HCT116 (cell line): ENCODE results near the gene BPTF. TPM values are rescaled to one million over a fixed set of nuclear protein-coding genes. Genes with fewer than 3 reads are reported as not detected.
"Not testable (repeated sequence)": the region's sequence is repeated elsewhere in the genome, so short reads cannot be mapped to it uniquely, and the experiment has no call there.

Experiments used
- ATAC-seq: fragments of 200-7000 bp; cut with Tn5 transposase; 2 replicates; pipeline ENCODE4 v1.9.1; 2020; ENCODE audit warnings: mild to moderate bottlenecking, moderate library complexity
- BruUV-seq: library from RNA; stranded (reverse); fragments of 400-500 nt; replicated peaks from 2 replicates; lab custom pipeline; 2021; lab: Mats Ljungman, UMichigan
- CTCF ChIA-PET: fragments of 300-600 bp; sonication (Branson Sonifier 250); formaldehyde crosslinking; loops from one replicate; lab custom pipeline; 2021; ENCODE audit warnings: antibody characterized with exemption; lab: Charles Lee
- POLR2A ChIA-PET: fragments of 300-600, 350-600 bp; sonication (Branson Sonifier 250); formaldehyde crosslinking; loops from one replicate; lab custom pipeline; 2021; ENCODE audit warnings: antibody characterized with exemption; lab: Charles Lee
- RAD21 ChIA-PET, 2 experiments: fragments of 300-600 bp; sonication (Branson Sonifier 250); formaldehyde crosslinking; loops; one replicate each; lab custom pipeline; 2023; ENCODE audit warnings: low total read pairs in 2 of 2; ENCODE audit not compliant: uncharacterized antibody in 2 of 2, unreplicated experiment in 2 of 2, low non-redundant PET in 1 of 2; lab: Charles Lee
- DNase-seq: peaks from one replicate; pipeline ENCODE4 v3.0.0-alpha.2; 2010; ENCODE audit warnings: low read depth, low spot score
- H2AFZ ChIP-seq: fragments of 200-600 bp; shearing (Covaris generic), sonication (generic); 2 replicates; pipeline ENCODE4 v1.6.1; 2017; ENCODE audit warnings: low read depth, mixed run types, mixed read lengths, antibody characterized with exemption, low read length; ENCODE audit not compliant: poor library complexity, severe bottlenecking
- H3K27ac ChIP-seq: 2 replicates; pipeline ENCODE4 v1.5.1; 2012; ENCODE audit warnings: low read depth, low read length
- H3K27me3 ChIP-seq: fragments of 200-600 bp; sonication (generic); 2 replicates; pipeline ENCODE4 v1.6.1; 2016; ENCODE audit warnings: mixed run types, low read length, mixed read lengths; ENCODE audit not compliant: insufficient read depth
- H3K36me3 ChIP-seq, 2 experiments: fragments of 200-500 bp in 1 of 2; fragments of 200-600 bp in 1 of 2; sonication (Bioruptor generic) in 1 of 2; sonication (generic) in 1 of 2; 2 replicates each; pipeline versions ENCODE4 v1.5.1 to v1.6.1; 2014 to 2016; ENCODE audit warnings: low read length in 2 of 2, inconsistent platforms in 1 of 2, mixed read lengths in 1 of 2, mixed run types in 1 of 2; ENCODE audit not compliant: insufficient read depth in 2 of 2, control insufficient read depth in 1 of 2
- H3K4me1 ChIP-seq, 2 experiments: fragments of 200-600 bp in 1 of 2; sonication (generic) in 1 of 2; 2 replicates each; pipeline versions ENCODE4 v1.5.1 to v1.6.1; 2012 to 2017; ENCODE audit warnings: low read length in 2 of 2, inconsistent platforms in 1 of 2, mild to moderate bottlenecking in 1 of 2, mixed read lengths in 1 of 2, mixed run types in 1 of 2, moderate library complexity in 1 of 2; ENCODE audit not compliant: insufficient read depth in 2 of 2, control insufficient read depth in 1 of 2
- H3K4me2 ChIP-seq: fragments of 200-600 bp; sonication (generic); 2 replicates; pipeline ENCODE4 v1.6.1; 2017; ENCODE audit warnings: mixed run types, low read length, mixed read lengths
- H3K4me3 ChIP-seq, 2 experiments: fragments of 200-600 bp in 1 of 2; sonication (generic) in 1 of 2; replicated peaks in 1 of 2; 2 replicates each; pipeline ENCODE4 v1.5.1; 2011 to 2016; ENCODE audit warnings: low read length in 2 of 2, control low read depth in 1 of 2, low read depth in 1 of 2, mild to moderate bottlenecking in 1 of 2, mixed read lengths in 1 of 2, mixed run types in 1 of 2
- H3K79me2 ChIP-seq: fragments of 200-600 bp; sonication (generic); 2 replicates; pipeline ENCODE4 v1.6.1; 2017; ENCODE audit warnings: mild to moderate bottlenecking, mixed run types, low read length, moderate library complexity, mixed read lengths; ENCODE audit not compliant: insufficient read depth
- H3K9ac ChIP-seq: fragments of 200-600 bp; sonication (generic); 2 replicates; pipeline ENCODE4 v1.6.1; 2016; ENCODE audit warnings: low read length, mixed read lengths
- H3K9me2 ChIP-seq: fragments of 200-600 bp; sonication (generic), shearing (Covaris generic); 2 replicates; pipeline ENCODE4 v1.6.1; 2017; ENCODE audit warnings: mixed run types, mild to moderate bottlenecking, moderate library complexity; ENCODE audit not compliant: insufficient read depth
- H3K9me3 ChIP-seq, 2 experiments: fragments of 200-500 bp in 1 of 2; fragments of 200-600 bp in 1 of 2; sonication (Bioruptor generic) in 1 of 2; sonication (generic) in 1 of 2; 2 replicates each; pipeline ENCODE4 v1.6.1; 2014 to 2017; ENCODE audit warnings: low read length in 2 of 2, mixed read lengths in 2 of 2, inconsistent platforms in 1 of 2, low read depth in 1 of 2, mild to moderate bottlenecking in 1 of 2, mixed run types in 1 of 2, moderate library complexity in 1 of 2; ENCODE audit not compliant: control insufficient read depth in 1 of 2, insufficient read depth in 1 of 2
- H4K20me1 ChIP-seq: fragments of 200-600 bp; sonication (generic), shearing (Covaris generic); 2 replicates; pipeline ENCODE4 v1.6.1; 2017; ENCODE audit warnings: mixed run types, mild to moderate bottlenecking, moderate library complexity; ENCODE audit not compliant: insufficient read depth
- ATF3 ChIP-seq: IDR thresholded peaks from 2 replicates; pipeline ENCODE4 v1.6.1; 2012
- CBX3 ChIP-seq: IDR thresholded peaks from 2 replicates; pipeline ENCODE4 v1.6.1; 2012; ENCODE audit warnings: low read depth
- ELF1 ChIP-seq: IDR thresholded peaks from 2 replicates; pipeline ENCODE4 v1.6.1; 2012; ENCODE audit warnings: low read depth, borderline replicate concordance
- EZH2phosphoT487 ChIP-seq: fragments of 200-600 bp; IDR thresholded peaks from 2 replicates; pipeline ENCODE4 v1.6.1; 2018; ENCODE audit warnings: antibody characterized with exemption, borderline replicate concordance
- MAX ChIP-seq: IDR thresholded peaks from 2 replicates; pipeline ENCODE4 v1.6.1; 2012
- REST ChIP-seq: IDR thresholded peaks from 2 replicates; pipeline ENCODE4 v1.6.1; 2012; ENCODE audit warnings: low read depth
- SIN3A ChIP-seq: IDR thresholded peaks from 2 replicates; pipeline ENCODE4 v1.6.1; 2012; ENCODE audit warnings: low read depth
- SRF ChIP-seq: IDR thresholded peaks from 2 replicates; pipeline ENCODE4 v1.6.1; 2012; ENCODE audit warnings: low read depth
- intact Hi-C: fragments of 100-400 bp; cut with micrococcal nuclease; formaldehyde crosslinking; loops from 2 replicates; pipeline ENCODE4 v1.10.0; 2022
- total RNA-seq: library from RNA; stranded (reverse); gene quantifications from one replicate; pipeline ENCODE4 v1.2.1, GENCODE V29; 2021; ENCODE audit not compliant: unreplicated experiment

Gene BPTF
- total RNA-seq, 1 experiment from 2014 or later, result 114 TPM

DNA sequence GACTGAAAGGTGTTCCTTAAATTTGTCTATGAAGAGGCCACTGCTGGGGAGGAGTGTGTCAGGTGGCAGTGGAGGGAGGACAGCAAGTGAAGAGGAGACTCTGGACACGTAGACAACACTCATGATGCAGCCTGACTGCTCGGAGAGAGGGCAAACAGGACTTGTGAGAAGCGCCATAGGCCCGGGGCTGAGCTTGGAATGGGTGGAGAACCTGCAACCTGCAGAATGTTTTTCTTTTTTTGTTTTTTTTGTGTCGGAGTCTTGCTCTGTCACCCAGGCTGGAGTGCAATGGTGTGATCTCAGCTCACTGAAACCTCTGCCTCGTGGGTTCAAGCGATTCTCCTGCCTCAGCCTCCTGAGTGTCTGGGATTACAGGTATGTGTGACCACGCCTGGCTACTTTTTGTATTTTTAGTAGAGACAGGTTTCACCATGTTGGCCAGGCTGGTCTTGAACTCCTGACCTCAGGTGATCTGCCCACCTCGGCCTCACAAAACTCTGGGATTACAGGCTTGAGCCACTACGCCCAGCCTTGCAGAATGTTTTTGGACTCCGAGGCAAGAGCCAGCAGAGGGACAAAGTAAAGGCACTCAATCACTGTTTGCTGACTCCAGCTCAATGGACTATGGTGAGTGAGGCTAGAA is 189.9 kb downstream of the BPTF start:
- Histone ChIP-seq H3K36me3 (no peaks in the 10 kb centered on the region), H3K4me2 (peak overlapping the region; percentile 47), H3K4me1 (peaks cover 13 to 31% of the 10 kb centered on the region in 2 experiments), H3K9me3 (no peaks in the 10 kb centered on the region), H3K9me2 (no peaks in the 10 kb centered on the region), H4K20me1 (no peaks in the 10 kb centered on the region), H3K27me3 (no peaks in the 10 kb centered on the region), H2AFZ (peak overlapping the region; percentile 68), H3K27ac (no peak overlapping the region), H3K4me3 (no peak overlapping the region), H3K9ac (no peak overlapping the region), H3K79me2 (no peaks in the 10 kb centered on the region)
- CTCF ChIA-PET, result no interaction called here
- no peak for DNase-seq
- intact Hi-C loops, result no loop called here
- TF ChIP-seq EZH2phosphoT487 (no peak), CBX3 (no peak)
- no peak for ATAC-seq
- no TSS peak for BruUV-seq
- RAD21 ChIA-PET, result no interaction called here
- POLR2A ChIA-PET, result interaction anchor here (0.6 kb wide), 1 partner anchor 659 kb away, joined by 3 read pairs; no protein-coding TSS in a partner anchor

GRCh38 chr17:68016838-68017237 is 191.5 kb downstream of the BPTF start:
- Histone ChIP-seq H3K4me2 (no peak overlapping the region), H4K20me1 (no peaks in the 10 kb centered on the region), H3K9me2 (no peaks in the 10 kb centered on the region), H3K9ac (no peak overlapping the region), H2AFZ (no peak overlapping the region), H3K79me2 (no peaks in the 10 kb centered on the region), H3K27me3 (no peaks in the 10 kb centered on the region), H3K9me3 (no peaks in the 10 kb centered on the region), H3K4me3 (no peak overlapping the region), H3K4me1 (peaks cover 18 to 36% of the 10 kb centered on the region in 2 experiments), H3K36me3 (no peaks in the 10 kb centered on the region), H3K27ac (no peak overlapping the region)
- intact Hi-C loops, result no loop called here
- RAD21 ChIA-PET, result no interaction called here
- no peak for TF ChIP-seq SIN3A
- TF ChIP-seq ATF3, result no peak
- no peak for TF ChIP-seq CBX3
- TF ChIP-seq ELF1, result no peak
- TF ChIP-seq REST, result no peak
- no peak for TF ChIP-seq MAX
- no peak for TF ChIP-seq SRF
- CTCF ChIA-PET, result no interaction called here
- POLR2A ChIA-PET, result interaction anchor here (0.6 kb wide), 1 partner anchor 363 kb away, joined by 3 read pairs; no protein-coding TSS in a partner anchor
- ATAC-seq (no peak), DNase-seq (no peak)
- no TSS peak for BruUV-seq

- POLR2A ChIA-PET, result interaction anchor here (0.6 to 1.9 kb wide), 2 partner anchors 17 to 243 kb away, joined by 4 to 6 read pairs; partner anchors contain the start of gene KPNA2
- CTCF ChIA-PET, result not testable (repeated sequence)
Observed at GRCh38 chr17:68018493-68018892, 193.2 kb downstream of the BPTF start.

More at GRCh38 chr17:68018493-68018892, 193.2 kb downstream of the BPTF start:
- ATAC-seq, H3K27me3 ChIP-seq, H2AFZ ChIP-seq, H3K36me3 ChIP-seq, intact Hi-C loops, H3K4me2 ChIP-seq, H3K79me2 ChIP-seq, H4K20me1 ChIP-seq, BruUV-seq, H3K27ac ChIP-seq, DNase-seq, H3K9me3 ChIP-seq, RAD21 ChIA-PET, H3K4me3 ChIP-seq, H3K9me2 ChIP-seq, H3K9ac ChIP-seq: not testable (repeated sequence)
- peaks cover 18 to 36% of the 10 kb centered on the region in 2 experiments for H3K4me1 ChIP-seq
